HEK293 (cell line): ENCODE data around the gene RAD52.
A peak's percentile ranks its signal among the peaks of the same experiment; 100 is the strongest.

Experiments
- CTCF ChIA-PET: fragments of 350-600 bp; formaldehyde crosslinking; extraction: SDS; loops from one replicate; lab custom pipeline; 2021; ENCODE audit warnings: antibody characterized with exemption; lab: Yijun Ruan, JAX
- POLR2A ChIA-PET: fragments of 300-600 bp; formaldehyde crosslinking; extraction: SDS; loops from one replicate; lab custom pipeline; 2020; ENCODE audit warnings: antibody characterized with exemption, inconsistent platforms; lab: Yijun Ruan, JAX
- H3K27ac ChIP-seq: fragments of 200-500 bp; sonication (Bioruptor generic); 2 replicates; pipeline ENCODE4 v1.5.1; 2014; ENCODE audit warnings: low read depth, low read length, control low read depth, inconsistent platforms; ENCODE audit errors: extremely low read depth
- H3K36me3 ChIP-seq, 2 experiments: fragments of 200-500 bp in 1 of 2; sonication (Bioruptor generic) in 1 of 2; 1 replicate in 1 of 2; 2 replicates in 1 of 2; pipeline ENCODE4 v1.5.1; 2014 to 2017; ENCODE audit warnings: inconsistent platforms in 2 of 2, low read length in 2 of 2; ENCODE audit not compliant: control insufficient read depth in 2 of 2, insufficient read depth in 1 of 2
- H3K4me1 ChIP-seq: fragments of 200-500 bp; sonication (Bioruptor generic); 2 replicates; pipeline ENCODE4 v1.5.1; 2014; ENCODE audit warnings: mild to moderate bottlenecking, low read length, inconsistent platforms; ENCODE audit not compliant: control insufficient read depth, insufficient read depth
- H3K4me3 ChIP-seq: 2 replicates; pipeline ENCODE4 v1.5.1; 2011; ENCODE audit warnings: low read depth, mild to moderate bottlenecking, control low read depth, low read length, moderate library complexity
- H3K9me3 ChIP-seq: fragments of 200-500 bp; sonication (Bioruptor generic); 2 replicates; pipeline ENCODE4 v1.5.1; 2014; ENCODE audit warnings: low read depth, low read length, inconsistent platforms; ENCODE audit not compliant: control insufficient read depth, insufficient read depth
- BCL11B ChIP-seq: fragments of 450-650 bp; formaldehyde crosslinking; IDR thresholded peaks from 2 replicates; pipeline ENCODE4 v1.5.1; 2016; ENCODE audit warnings: low read depth, missing biosample characterization, missing genetic modification characterization
- GLIS2 ChIP-seq: fragments of 450-650 bp; formaldehyde crosslinking; IDR thresholded peaks from 2 replicates; pipeline ENCODE4 v1.5.1; 2016; ENCODE audit warnings: missing biosample characterization, missing genetic modification characterization
- HOXD13 ChIP-seq: sonication (generic); formaldehyde crosslinking; IDR thresholded peaks from 2 replicates; pipeline ENCODE4 v1.8.0; 2022; ENCODE audit warnings: missing genetic modification reagents, borderline replicate concordance
- KLF7 ChIP-seq: fragments of 450-650 bp; formaldehyde crosslinking; IDR thresholded peaks from 2 replicates; pipeline ENCODE4 v1.5.1; 2016; ENCODE audit warnings: missing biosample characterization, missing genetic modification characterization, borderline replicate concordance
- OSR2 ChIP-seq: fragments of 450-650 bp; formaldehyde crosslinking; IDR thresholded peaks from 2 replicates; pipeline ENCODE4 v1.5.1; 2016; ENCODE audit warnings: missing biosample characterization, missing genetic modification characterization
- REPIN1 ChIP-seq: fragments of 450-650 bp; formaldehyde crosslinking; IDR thresholded peaks from 2 replicates; pipeline ENCODE4 v1.5.1; 2017; ENCODE audit warnings: missing biosample characterization, missing genetic modification characterization, low read depth
- SCRT1 ChIP-seq: fragments of 450-650 bp; formaldehyde crosslinking; IDR thresholded peaks from 2 replicates; pipeline ENCODE4 v1.5.1; 2016; ENCODE audit warnings: missing biosample characterization, missing genetic modification characterization, borderline replicate concordance
- SETDB1 ChIP-seq: IDR thresholded peaks from one replicate; pipeline ENCODE4 v1.6.1; 2017; ENCODE audit warnings: mild to moderate bottlenecking, low read length, moderate library complexity, mixed read lengths; ENCODE audit not compliant: insufficient read length
- YY2 ChIP-seq: fragments of 450-650 bp; formaldehyde crosslinking; IDR thresholded peaks from 2 replicates; pipeline ENCODE4 v1.5.1; 2016; ENCODE audit warnings: missing biosample characterization, missing genetic modification characterization
- ZNF202 ChIP-seq: fragments of 450-650 bp; formaldehyde crosslinking; IDR thresholded peaks from 2 replicates; pipeline ENCODE4 v1.5.1; 2016; ENCODE audit warnings: missing biosample characterization, missing genetic modification characterization, borderline replicate concordance
- ZNF223 ChIP-seq: fragments of 450-650 bp; formaldehyde crosslinking; IDR thresholded peaks from 2 replicates; pipeline ENCODE4 v1.5.1; 2016; ENCODE audit warnings: missing biosample characterization, missing genetic modification characterization
- ZNF266 ChIP-seq: fragments of 450-650 bp; formaldehyde crosslinking; IDR thresholded peaks from 2 replicates; pipeline ENCODE4 v1.5.1; 2016; ENCODE audit warnings: missing biosample characterization, missing genetic modification characterization, low read depth
- ZNF37A ChIP-seq: fragments of 450-650 bp; IDR thresholded peaks from 2 replicates; pipeline ENCODE4 v1.5.1; 2018; ENCODE audit warnings: missing biosample characterization, missing genetic modification characterization
- ZNF521 ChIP-seq: fragments of 450-650 bp; formaldehyde crosslinking; IDR thresholded peaks from 2 replicates; pipeline ENCODE4 v1.5.1; 2017; ENCODE audit warnings: missing biosample characterization, mild to moderate bottlenecking, missing genetic modification characterization
- ZNF548 ChIP-seq: fragments of 450-650 bp; formaldehyde crosslinking; IDR thresholded peaks from 2 replicates; pipeline ENCODE4 v1.5.1; 2016; ENCODE audit warnings: missing biosample characterization, missing genetic modification characterization
- ZNF549 ChIP-seq: fragments of 450-650 bp; IDR thresholded peaks from 2 replicates; pipeline ENCODE4 v1.5.1; 2018; ENCODE audit warnings: missing biosample characterization, missing genetic modification characterization, mild to moderate bottlenecking, inconsistent platforms, moderate library complexity
- ZNF626 ChIP-seq: fragments of 450-650 bp; sonication (Bioruptor Pico); formaldehyde crosslinking; IDR thresholded peaks from 2 replicates; pipeline ENCODE4 v1.5.1; 2018; ENCODE audit warnings: missing biosample characterization, missing genetic modification characterization, inconsistent platforms
- ZNF629 ChIP-seq: fragments of 450-650 bp; formaldehyde crosslinking; IDR thresholded peaks from 2 replicates; pipeline ENCODE4 v1.5.1; 2017; ENCODE audit warnings: missing biosample characterization, missing genetic modification characterization
- ZNF660 ChIP-seq: fragments of 450-650 bp; IDR thresholded peaks from 2 replicates; pipeline ENCODE4 v1.5.1; 2018; ENCODE audit warnings: missing biosample characterization, mild to moderate bottlenecking, missing genetic modification characterization
- ZNF76 ChIP-seq: fragments of 450-650 bp; formaldehyde crosslinking; IDR thresholded peaks from 2 replicates; pipeline ENCODE4; 2016; ENCODE audit warnings: low read depth, missing biosample characterization, missing genetic modification characterization, borderline replicate concordance
- TF ChIP-seq, protein P1 (sequence below): fragments of 450-650 bp; formaldehyde crosslinking; IDR thresholded peaks from 2 replicates; pipeline ENCODE4 v1.5.1; 2017; ENCODE audit warnings: missing biosample characterization, missing genetic modification characterization
- TF ChIP-seq, protein P2 (sequence below): IDR thresholded peaks from 2 replicates; pipeline ENCODE4 v1.6.1; 2011; ENCODE audit warnings: mild to moderate bottlenecking, low read depth, low read length, borderline replicate concordance
- TF ChIP-seq, protein P3 (sequence below): fragments of 450-650 bp; formaldehyde crosslinking; IDR thresholded peaks from 2 replicates; pipeline ENCODE4 v1.5.1; 2016; ENCODE audit warnings: missing biosample characterization, missing genetic modification characterization
- TF ChIP-seq, protein P4 (sequence below): fragments of 450-650 bp; formaldehyde crosslinking; IDR thresholded peaks from 2 replicates; pipeline ENCODE4 v1.5.1; 2016; ENCODE audit warnings: missing biosample characterization, missing genetic modification characterization
- TF ChIP-seq, protein P5 (sequence below): fragments of 450-650 bp; formaldehyde crosslinking; IDR thresholded peaks from 2 replicates; pipeline ENCODE4 v1.5.1; 2017; ENCODE audit warnings: missing biosample characterization, missing genetic modification characterization

The RAD52 gene

DNA sequence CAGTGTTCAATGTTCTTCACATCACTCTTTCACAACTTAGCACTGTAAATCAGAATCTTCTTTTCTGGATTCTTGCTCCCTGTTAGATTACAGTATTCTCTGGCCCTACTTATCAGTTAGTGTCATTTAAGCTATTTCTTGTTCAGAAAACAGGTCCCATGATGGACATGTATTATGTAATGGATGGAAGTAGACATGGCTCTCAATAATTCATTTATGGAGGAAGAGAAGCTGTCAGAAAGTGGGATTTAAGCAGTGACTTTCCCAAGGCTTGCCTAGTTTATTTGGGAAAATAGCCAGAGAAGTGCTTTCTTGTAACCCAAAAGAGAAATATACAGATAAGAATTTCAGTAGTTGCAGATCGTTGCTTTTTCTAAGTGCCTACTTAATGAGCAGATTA lies 43.2 kb upstream of the RAD52 start:
- H3K36me3 ChIP-seq = no peaks in the 10 kb centered on the region
- no peak overlapping the region for H3K27ac ChIP-seq
- CTCF ChIA-PET = interaction anchor here (0.6 to 1.9 kb wide), 3 partner anchors 8 to 591 kb away, joined by 4 to 5 read pairs (median 4); no protein-coding TSS in a partner anchor
- POLR2A ChIA-PET = no interaction called here
- no peaks in the 10 kb centered on the region for H3K9me3 ChIP-seq
- H3K4me1 ChIP-seq = peaks cover 16% of the 10 kb centered on the region; the same call in 1 of the 2 replicates
- H3K4me3 ChIP-seq = peak overlapping the region; percentile 6
- no peak for TF ChIP-seq ZNF548 (tag by site-specific recombination)
- no peak for TF ChIP-seq ZNF202 (tag by site-specific recombination)
- TF ChIP-seq, protein P1, sequence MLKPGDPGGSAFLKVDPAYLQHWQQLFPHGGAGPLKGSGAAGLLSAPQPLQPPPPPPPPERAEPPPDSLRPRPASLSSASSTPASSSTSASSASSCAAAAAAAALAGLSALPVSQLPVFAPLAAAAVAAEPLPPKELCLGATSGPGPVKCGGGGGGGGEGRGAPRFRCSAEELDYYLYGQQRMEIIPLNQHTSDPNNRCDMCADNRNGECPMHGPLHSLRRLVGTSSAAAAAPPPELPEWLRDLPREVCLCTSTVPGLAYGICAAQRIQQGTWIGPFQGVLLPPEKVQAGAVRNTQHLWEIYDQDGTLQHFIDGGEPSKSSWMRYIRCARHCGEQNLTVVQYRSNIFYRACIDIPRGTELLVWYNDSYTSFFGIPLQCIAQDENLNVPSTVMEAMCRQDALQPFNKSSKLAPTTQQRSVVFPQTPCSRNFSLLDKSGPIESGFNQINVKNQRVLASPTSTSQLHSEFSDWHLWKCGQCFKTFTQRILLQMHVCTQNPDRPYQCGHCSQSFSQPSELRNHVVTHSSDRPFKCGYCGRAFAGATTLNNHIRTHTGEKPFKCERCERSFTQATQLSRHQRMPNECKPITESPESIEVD = peak; percentile 94

DNA sequence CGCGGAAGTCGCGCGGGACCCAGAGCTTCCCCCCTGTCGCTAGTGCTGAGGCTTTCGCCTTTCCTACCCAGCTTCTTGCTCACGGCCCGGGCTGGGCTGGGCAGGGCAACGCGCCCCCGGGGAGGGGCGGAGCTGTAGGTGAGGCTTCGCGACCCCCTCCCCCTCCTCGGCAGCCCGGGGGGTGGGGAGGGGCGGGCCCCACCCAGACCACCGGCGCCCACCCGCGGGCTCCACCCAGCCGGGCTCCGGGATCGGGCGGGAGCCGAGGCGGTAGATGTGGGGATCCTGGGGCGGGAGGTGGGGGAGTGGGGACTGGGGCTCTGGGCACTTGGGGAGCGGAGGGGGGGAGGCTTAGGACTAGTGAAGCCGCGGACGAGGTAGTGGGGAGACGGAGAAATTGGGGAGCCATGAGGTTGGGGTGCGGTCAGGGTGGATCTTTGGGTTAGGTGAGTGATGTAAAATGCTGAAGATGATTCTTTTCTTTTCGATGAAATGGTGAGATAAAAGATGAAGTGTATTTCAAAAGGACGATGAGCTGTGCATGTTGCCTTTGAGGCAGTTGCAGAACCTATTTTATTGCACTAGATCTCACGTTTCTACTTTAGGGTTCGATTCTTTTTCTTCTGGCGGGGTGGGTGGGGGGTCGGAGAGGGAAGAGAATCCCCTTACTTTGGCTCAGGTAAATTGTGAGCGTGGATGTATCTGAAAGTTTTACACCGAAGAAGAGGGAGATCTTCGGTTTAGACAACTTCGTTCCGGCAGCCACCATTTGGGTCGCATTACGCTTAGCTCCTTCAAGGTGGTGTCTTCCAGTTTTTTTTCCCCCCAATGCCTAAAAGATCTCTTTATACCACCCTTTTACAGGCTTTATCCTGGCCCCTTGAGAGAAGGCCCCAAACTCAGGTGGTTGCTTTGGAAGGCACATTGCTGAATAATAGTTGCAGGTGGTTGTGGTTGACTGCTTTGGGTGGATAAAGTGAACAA lies 42.1 kb upstream of the RAD52 start:
- CTCF ChIA-PET = interaction anchor here (0.6 to 1.9 kb wide), 7 partner anchors 9 to 592 kb away, joined by 3 to 7 read pairs (median 3); partner anchors contain the start of gene RAD52
- H3K27ac ChIP-seq = peak overlapping the region; percentile 96
- TF ChIP-seq SCRT1 = no peak
- TF ChIP-seq ZNF626 (tag by site-specific recombination) = no peak
- no peak for TF ChIP-seq ZNF521 (tag by site-specific recombination)
- no peak for TF ChIP-seq ZNF202 (tag by site-specific recombination)
- peak; percentile 75; the same call in 1 of the 2 replicates for TF ChIP-seq KLF7 (tag by site-specific recombination)
- no peak for TF ChIP-seq ZNF76 (tag by site-specific recombination)
- no peak for TF ChIP-seq YY2
- TF ChIP-seq ZNF660 (tag by site-specific recombination) = no peak
- TF ChIP-seq ZNF37A (tag by site-specific recombination) = no peak
- TF ChIP-seq, protein P2, sequence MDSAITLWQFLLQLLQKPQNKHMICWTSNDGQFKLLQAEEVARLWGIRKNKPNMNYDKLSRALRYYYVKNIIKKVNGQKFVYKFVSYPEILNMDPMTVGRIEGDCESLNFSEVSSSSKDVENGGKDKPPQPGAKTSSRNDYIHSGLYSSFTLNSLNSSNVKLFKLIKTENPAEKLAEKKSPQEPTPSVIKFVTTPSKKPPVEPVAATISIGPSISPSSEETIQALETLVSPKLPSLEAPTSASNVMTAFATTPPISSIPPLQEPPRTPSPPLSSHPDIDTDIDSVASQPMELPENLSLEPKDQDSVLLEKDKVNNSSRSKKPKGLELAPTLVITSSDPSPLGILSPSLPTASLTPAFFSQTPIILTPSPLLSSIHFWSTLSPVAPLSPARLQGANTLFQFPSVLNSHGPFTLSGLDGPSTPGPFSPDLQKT = no peak
- TF ChIP-seq OSR2 = no peak
- no peak for TF ChIP-seq SETDB1
- TF ChIP-seq HOXD13 (CRISPR knock-in tag) = no peak
- TF ChIP-seq BCL11B (tag by site-specific recombination) = no peak
- TF ChIP-seq GLIS2 (tag by site-specific recombination) = peak; percentile 43
- TF ChIP-seq, protein P3, sequence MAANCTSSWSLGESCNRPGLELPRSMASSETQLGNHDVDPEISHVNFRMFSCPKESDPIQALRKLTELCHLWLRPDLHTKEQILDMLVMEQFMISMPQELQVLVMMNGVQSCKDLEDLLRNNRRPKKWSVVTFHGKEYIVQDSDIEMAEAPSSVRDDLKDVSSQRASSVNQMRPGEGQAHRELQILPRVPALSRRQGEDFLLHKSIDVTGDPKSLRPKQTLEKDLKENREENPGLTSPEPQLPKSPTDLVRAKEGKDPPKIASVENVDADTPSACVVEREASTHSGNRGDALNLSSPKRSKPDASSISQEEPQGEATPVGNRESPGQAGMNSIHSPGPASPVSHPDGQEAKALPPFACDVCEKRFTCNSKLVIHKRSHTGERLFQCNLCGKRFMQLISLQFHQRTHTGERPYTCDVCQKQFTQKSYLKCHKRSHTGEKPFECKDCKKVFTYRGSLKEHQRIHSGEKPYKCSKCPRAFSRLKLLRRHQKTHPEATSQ (tag by site-specific recombination) = no peak
- TF ChIP-seq ZNF629 (tag by site-specific recombination) = peak; percentile 23; the same call in 1 of the 2 replicates
- TF ChIP-seq ZNF266 (tag by site-specific recombination) = no peak
- TF ChIP-seq, protein P4, sequence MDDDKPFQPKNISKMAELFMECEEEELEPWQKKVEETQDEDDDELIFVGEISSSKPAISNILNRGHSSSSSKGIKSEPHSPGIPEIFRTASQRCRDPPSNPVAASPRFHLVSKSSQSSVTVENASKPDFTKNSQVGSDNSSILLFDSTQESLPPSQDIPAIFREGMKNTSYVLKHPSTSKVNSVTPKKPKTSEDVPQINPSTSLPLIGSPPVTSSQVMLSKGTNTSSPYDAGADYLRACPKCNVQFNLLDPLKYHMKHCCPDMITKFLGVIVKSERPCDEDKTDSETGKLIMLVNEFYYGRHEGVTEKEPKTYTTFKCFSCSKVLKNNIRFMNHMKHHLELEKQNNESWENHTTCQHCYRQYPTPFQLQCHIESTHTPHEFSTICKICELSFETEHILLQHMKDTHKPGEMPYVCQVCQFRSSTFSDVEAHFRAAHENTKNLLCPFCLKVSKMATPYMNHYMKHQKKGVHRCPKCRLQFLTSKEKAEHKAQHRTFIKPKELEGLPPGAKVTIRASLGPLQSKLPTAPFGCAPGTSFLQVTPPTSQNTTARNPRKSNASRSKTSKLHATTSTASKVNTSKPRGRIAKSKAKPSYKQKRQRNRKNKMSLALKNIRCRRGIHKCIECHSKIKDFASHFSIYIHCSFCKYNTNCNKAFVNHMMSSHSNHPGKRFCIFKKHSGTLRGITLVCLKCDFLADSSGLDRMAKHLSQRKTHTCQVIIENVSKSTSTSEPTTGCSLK (tag by site-specific recombination) = no peak
- no peak for TF ChIP-seq ZNF223
- TF ChIP-seq REPIN1 = no peak
- TF ChIP-seq, protein P5, sequence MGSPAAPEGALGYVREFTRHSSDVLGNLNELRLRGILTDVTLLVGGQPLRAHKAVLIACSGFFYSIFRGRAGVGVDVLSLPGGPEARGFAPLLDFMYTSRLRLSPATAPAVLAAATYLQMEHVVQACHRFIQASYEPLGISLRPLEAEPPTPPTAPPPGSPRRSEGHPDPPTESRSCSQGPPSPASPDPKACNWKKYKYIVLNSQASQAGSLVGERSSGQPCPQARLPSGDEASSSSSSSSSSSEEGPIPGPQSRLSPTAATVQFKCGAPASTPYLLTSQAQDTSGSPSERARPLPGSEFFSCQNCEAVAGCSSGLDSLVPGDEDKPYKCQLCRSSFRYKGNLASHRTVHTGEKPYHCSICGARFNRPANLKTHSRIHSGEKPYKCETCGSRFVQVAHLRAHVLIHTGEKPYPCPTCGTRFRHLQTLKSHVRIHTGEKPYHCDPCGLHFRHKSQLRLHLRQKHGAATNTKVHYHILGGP (tag by site-specific recombination) = no peak
- no peak for TF ChIP-seq ZNF549 (tag by site-specific recombination)

More for the DNA sequence above, 42.1 kb upstream of the RAD52 start:
- POLR2A ChIA-PET = interaction anchor here (0.7 to 2.4 kb wide), 4 partner anchors 17 to 416 kb away, joined by 3 to 19 read pairs (median 3); partner anchors contain the start of gene RAD52
- peaks cover 16% of the 10 kb centered on the region; the same call in 1 of the 2 replicates for H3K4me1 ChIP-seq
- no peaks in the 10 kb centered on the region for H3K9me3 ChIP-seq
- H3K4me3 ChIP-seq = peak overlapping the region; percentile 96
- H3K36me3 ChIP-seq = no peaks in the 10 kb centered on the region
